Ascending aorta (tissue), 2 donors: ENCODE data around the gene DNAJB6. TPM values are rescaled to one million over a fixed set of nuclear protein-coding genes. Genes with fewer than 3 reads are reported as not detected.

Source experiments
- DNase-seq, 2 donors: peaks; one replicate each; pipeline ENCODE4 v3.0.0-alpha.2; 2019; ENCODE audit warnings: low spot score in 2 of 2
- H3K27ac ChIP-seq, 2 donors: fragments of 200-600 bp; sonication (generic); one replicate each; pipeline ENCODE4 v1.5.1; 2016 to 2017; ENCODE audit warnings: mild to moderate bottlenecking in 1 of 2
- H3K27me3 ChIP-seq: fragments of 200-600 bp; sonication (generic); one replicate; pipeline ENCODE4 v1.5.1; 2017
- H3K36me3 ChIP-seq, 2 donors: fragments of 200-600 bp; sonication (generic); one replicate each; pipeline ENCODE4 v1.5.1; 2016
- H3K4me1 ChIP-seq, 2 donors: fragments of 200-600 bp; sonication (generic); one replicate each; pipeline ENCODE4 v1.5.1; 2016 to 2017; ENCODE audit warnings: mild to moderate bottlenecking in 1 of 2
- H3K4me3 ChIP-seq, 2 donors: fragments of 200-600 bp; sonication (generic); one replicate each; pipeline ENCODE4 v1.5.1; 2016 to 2017; ENCODE audit warnings: mild to moderate bottlenecking in 1 of 2
- H3K9me3 ChIP-seq, 2 donors: fragments of 200-600 bp; sonication (generic); one replicate each; pipeline ENCODE4 v1.5.1; 2016
- CTCF ChIP-seq, 3 experiments: fragments of 200-600 bp in 2 of 3; fragments of 450-650 bp in 1 of 3; sonication (generic) in 2 of 3; IDR thresholded peaks; one replicate each; pipeline ENCODE4 v1.5.1; 2016 to 2019; ENCODE audit warnings: antibody characterized with exemption in 3 of 3, mild to moderate bottlenecking in 1 of 3, moderate library complexity in 1 of 3
- intact Hi-C: fragments of 100-400 bp; cut with DNase I; formaldehyde crosslinking; loops from one replicate; pipeline ENCODE4 v1.15.1; 2023
- total RNA-seq: library from RNA; depleted of rRNA; stranded (reverse); fragments of >200 nt; gene quantifications from one replicate; pipeline ENCODE4 v1.1.0, GENCODE V29; 2016

The DNAJB6 gene
- total RNA-seq, 1 donor from 2014 or later: 79.1 TPM

GRCh38 chr7:157396316-157397035 is 59.7 kb downstream of the DNAJB6 start:
- intact Hi-C loops: loop anchor here (5.0 kb wide), 1 partner anchor 259 kb away; the partner anchor contains the start of gene UBE3C
- no peaks in the 10 kb centered on the region for H3K9me3 ChIP-seq
- no peaks in the 10 kb centered on the region for H3K27me3 ChIP-seq
- DNase-seq: no peak
- peaks cover 12 to 15% of the 10 kb centered on the region in 2 donors for H3K4me1 ChIP-seq
- TF ChIP-seq CTCF (IDR thresholded peaks at IDR 0.05): no peak
- peaks cover 5 to 46% of the 10 kb centered on the region in 2 donors for H3K36me3 ChIP-seq
- peak overlapping the region; percentile 75 to 82 for H3K27ac ChIP-seq
- H3K4me3 ChIP-seq: no peak overlapping the region

- DNase-seq: no peak
- H3K36me3 ChIP-seq: peaks cover 4 to 47% of the 10 kb centered on the region in 2 donors
Observed at GRCh38 chr7:157397036-157397720, 60.4 kb downstream of the DNAJB6 start.

GRCh38 chr7:157397731-157398691 is 61.2 kb downstream of the DNAJB6 start:
- Histone ChIP-seq H3K36me3 (peaks cover 4 to 47% of the 10 kb centered on the region in 2 donors), H3K27ac (peak overlapping the region; percentile 75 to 82)
- peak in 1 of 2 donors; percentile 82 for DNase-seq

More at GRCh38 chr7:157397036-157397720, 60.4 kb downstream of the DNAJB6 start:
- Histone ChIP-seq H3K4me1 (peaks cover 12 to 15% of the 10 kb centered on the region in 2 donors), H3K4me3 (no peak overlapping the region), H3K9me3 (no peaks in the 10 kb centered on the region), H3K27ac (peak overlapping the region; percentile 75 to 82), H3K27me3 (no peaks in the 10 kb centered on the region)
- TF ChIP-seq CTCF (IDR thresholded peaks at IDR 0.05): no peak
- intact Hi-C loops: loop anchor here (5.0 kb wide), 1 partner anchor 260 kb away; the partner anchor contains the start of gene UBE3C

GRCh38 chr7:157399086-157399687 is 62.4 kb downstream of the DNAJB6 start:
- Histone ChIP-seq H3K9me3 (no peaks in the 10 kb centered on the region), H3K4me1 (peaks cover 12 to 15% of the 10 kb centered on the region in 2 donors), H3K27me3 (no peaks in the 10 kb centered on the region), H3K27ac (peak overlapping the region; percentile 75 to 82), H3K36me3 (peaks cover 4 to 44% of the 10 kb centered on the region in 2 donors), H3K4me3 (no peak overlapping the region)
- DNase-seq: no peak
- no peak for TF ChIP-seq CTCF (IDR thresholded peaks at IDR 0.05)
- intact Hi-C loops: loop anchor here (5.0 kb wide), 1 partner anchor 262 kb away; the partner anchor contains the start of gene UBE3C

More at GRCh38 chr7:157397731-157398691, 61.2 kb downstream of the DNAJB6 start:
- Histone ChIP-seq H3K9me3 (no peaks in the 10 kb centered on the region), H3K4me1 (peaks cover 12 to 15% of the 10 kb centered on the region in 2 donors), H3K27me3 (no peaks in the 10 kb centered on the region), H3K4me3 (peak overlapping the region in 1 of 2 donors; percentile 44)
- TF ChIP-seq CTCF (IDR thresholded peaks at IDR 0.05): peak in 2 of 3 experiments; percentile 26 to 29
- intact Hi-C loops: loop anchor here (5.0 kb wide), 1 partner anchor 261 kb away; the partner anchor contains the start of gene UBE3C
